ENCODE results near the gene ORC3.

- TF ChIP-seq, protein P1, sequence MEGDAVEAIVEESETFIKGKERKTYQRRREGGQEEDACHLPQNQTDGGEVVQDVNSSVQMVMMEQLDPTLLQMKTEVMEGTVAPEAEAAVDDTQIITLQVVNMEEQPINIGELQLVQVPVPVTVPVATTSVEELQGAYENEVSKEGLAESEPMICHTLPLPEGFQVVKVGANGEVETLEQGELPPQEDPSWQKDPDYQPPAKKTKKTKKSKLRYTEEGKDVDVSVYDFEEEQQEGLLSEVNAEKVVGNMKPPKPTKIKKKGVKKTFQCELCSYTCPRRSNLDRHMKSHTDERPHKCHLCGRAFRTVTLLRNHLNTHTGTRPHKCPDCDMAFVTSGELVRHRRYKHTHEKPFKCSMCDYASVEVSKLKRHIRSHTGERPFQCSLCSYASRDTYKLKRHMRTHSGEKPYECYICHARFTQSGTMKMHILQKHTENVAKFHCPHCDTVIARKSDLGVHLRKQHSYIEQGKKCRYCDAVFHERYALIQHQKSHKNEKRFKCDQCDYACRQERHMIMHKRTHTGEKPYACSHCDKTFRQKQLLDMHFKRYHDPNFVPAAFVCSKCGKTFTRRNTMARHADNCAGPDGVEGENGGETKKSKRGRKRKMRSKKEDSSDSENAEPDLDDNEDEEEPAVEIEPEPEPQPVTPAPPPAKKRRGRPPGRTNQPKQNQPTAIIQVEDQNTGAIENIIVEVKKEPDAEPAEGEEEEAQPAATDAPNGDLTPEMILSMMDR (IDR thresholded peaks at IDR 0.05) = no peak
- TF ChIP-seq EZH2 (IDR thresholded peaks at IDR 0.05; ENCODE audit: borderline replicate concordance, insufficient read depth, low read depth, low read length, poor library complexity, severe bottlenecking) = no peak
Observed at GRCh38 chr6:87618531-87618930, 28.6 kb downstream of the ORC3 start.
